ENCODE data around the gene RTP5.

The RTP5 gene

DNA sequence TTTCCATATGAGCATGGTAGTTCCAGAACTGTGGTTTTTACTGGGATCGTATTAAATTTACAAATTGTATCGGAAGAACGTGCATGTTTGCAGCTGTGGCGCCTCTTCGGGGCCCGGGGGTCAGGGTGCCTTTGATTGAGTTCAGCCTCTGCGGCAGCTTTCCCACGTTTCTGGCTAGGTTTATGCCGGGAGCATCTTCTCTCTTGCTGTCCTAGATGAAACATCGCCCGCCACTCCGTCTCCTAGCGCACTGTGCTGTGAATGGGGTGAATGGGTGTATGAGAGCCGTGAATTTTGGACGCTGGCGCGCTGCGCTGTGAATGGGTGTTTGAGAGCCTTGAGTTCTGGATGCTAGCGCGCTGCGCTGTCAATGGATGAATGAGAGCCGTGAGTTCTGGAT is 23.1 kb upstream of the RTP5 start:
- DNase-seq (ENCODE audit: insufficient read length, low spot score), result no peak
- TF ChIP-seq, protein P1, sequence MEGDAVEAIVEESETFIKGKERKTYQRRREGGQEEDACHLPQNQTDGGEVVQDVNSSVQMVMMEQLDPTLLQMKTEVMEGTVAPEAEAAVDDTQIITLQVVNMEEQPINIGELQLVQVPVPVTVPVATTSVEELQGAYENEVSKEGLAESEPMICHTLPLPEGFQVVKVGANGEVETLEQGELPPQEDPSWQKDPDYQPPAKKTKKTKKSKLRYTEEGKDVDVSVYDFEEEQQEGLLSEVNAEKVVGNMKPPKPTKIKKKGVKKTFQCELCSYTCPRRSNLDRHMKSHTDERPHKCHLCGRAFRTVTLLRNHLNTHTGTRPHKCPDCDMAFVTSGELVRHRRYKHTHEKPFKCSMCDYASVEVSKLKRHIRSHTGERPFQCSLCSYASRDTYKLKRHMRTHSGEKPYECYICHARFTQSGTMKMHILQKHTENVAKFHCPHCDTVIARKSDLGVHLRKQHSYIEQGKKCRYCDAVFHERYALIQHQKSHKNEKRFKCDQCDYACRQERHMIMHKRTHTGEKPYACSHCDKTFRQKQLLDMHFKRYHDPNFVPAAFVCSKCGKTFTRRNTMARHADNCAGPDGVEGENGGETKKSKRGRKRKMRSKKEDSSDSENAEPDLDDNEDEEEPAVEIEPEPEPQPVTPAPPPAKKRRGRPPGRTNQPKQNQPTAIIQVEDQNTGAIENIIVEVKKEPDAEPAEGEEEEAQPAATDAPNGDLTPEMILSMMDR (IDR thresholded peaks at IDR 0.05; ENCODE audit: insufficient read depth, missing control alignments), result no peak
- FAIRE-seq, result no peak

DNA sequence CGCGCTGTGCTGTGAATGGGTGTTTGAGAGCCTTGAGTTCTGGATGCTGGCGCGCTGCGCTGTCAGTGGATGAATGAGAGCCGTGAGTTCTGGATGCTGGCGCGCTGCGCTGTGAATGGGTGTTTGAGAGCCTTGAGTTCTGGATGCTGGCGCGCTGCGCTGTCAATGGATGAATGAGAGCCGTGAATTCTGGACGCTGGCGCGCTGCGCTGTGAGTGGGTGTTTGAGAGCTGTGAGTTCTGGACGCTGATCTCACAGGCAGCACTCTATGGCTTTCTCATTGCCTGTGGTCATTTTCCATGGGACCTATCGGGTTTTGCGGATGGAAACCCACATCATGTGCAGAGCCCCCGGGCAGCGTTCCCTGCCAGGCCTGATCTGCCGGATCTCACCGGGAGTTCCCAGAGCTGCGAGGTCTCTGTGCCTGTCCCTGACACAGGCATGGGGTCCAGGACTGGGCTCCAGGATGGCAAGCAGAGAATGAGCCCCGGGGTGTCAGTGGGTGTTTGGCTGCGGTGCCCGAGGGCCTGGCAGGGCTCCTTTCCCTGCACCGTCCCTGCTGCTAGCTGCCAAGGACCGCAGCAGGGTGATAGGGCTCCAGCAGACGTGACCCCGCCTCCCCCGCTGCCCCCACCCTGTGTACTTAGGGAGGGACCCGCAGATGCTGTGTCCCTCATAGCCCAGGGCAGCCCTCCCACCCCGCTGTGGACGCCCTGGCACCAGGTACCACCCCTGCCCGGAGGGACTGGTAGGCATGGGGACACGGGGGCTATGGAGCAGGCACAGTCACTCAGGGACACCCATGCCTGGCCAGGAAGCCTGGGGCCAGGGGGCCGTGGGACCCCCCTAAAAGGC is 20.5 kb upstream of the RTP5 start:
- TF ChIP-seq, protein P1 (IDR thresholded peaks at IDR 0.05; ENCODE audit: insufficient read depth, missing control alignments), result no peak
- FAIRE-seq, result no peak

DNA sequence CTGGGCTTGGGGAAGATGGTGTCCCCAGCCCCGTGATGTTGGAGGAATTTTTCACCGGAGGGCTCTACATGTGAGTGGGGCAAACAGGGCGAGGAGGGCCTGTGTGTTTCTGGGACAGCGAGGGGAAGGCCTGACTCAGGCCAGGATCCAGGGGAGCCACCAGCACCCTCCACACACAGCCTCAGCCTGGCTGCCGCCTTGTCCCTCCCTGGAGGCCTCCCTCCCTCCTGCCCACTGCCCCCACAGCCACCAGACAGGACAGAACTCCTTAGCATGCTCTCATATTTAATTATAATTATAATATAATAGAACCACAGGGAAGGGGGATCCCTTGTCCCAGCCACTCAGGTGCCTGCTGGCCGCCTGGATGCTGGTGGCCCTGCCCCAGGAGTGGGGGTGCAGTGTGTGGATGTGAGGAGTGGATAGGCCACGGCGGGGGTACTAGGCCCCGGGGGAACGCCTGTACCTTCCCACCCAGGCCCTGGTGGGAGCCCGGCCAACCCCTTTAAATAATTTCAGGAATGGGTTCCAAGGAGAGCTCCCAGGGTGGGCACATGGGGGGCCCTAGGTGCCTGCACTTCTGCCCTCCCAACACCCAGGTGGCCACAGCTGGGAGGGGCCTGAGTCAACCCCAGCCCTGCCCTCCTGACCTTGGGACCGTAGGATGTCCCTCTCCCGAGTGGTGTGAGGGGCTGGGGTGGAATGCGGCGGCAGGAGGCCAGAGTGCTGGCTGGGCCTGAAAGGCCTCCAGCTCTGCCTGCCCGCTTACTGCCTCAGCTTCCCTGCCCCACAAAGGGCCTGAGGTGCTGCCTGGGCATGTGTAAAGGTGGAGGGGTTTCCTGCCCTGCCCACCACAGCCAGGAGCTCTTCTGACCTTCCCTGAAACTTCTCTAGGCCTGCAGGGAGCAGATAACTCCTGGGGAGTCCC is 19.6 kb upstream of the RTP5 start:
- TF ChIP-seq, protein P1 (IDR thresholded peaks at IDR 0.05; ENCODE audit: insufficient read depth, missing control alignments), result no peak
- DNase-seq (ENCODE audit: insufficient read length, low spot score) (no peak), FAIRE-seq (no peak)

More for the DNA sequence above, 20.5 kb upstream of the RTP5 start:
- DNase-seq (ENCODE audit: insufficient read length, low spot score), result no peak

DNA sequence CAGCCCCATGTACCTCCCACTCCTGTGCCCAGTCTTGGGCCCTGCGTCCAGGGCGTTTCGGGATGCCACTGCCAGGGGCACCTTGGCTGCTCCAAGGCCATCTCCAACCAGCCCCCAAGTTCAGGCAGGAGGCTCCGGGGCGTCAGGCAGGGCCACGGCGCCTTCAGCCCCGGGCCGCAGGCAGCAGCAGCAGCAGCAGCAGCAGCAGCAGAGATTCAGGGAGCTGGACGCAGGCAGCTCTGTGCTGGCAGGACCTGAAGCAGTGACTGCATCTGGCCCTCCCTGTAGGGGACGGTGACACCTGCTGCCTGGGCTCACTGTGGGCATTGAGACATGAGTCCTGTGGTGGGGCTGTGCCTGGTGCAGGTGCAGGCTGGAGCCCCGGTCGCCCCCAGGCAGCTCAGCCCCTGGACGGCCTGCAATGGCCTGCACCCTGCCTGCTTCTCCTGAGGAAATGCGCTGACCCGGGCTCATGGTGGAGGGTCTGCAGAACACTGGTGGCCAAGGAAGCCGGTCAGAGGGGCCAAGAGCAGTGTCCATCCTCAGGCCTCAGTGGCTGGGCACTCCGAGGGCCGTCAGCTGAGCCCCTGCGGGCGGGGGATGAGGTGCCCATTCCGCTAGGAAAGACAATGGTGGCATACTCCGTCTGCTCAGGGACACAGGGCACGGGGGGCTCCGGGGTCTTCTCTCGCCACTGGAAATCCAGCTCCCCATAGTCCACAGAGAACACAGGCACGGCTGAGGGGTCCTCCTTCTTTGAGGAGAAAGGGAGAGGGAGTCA is 18.8 kb upstream of the RTP5 start:
- TF ChIP-seq, protein P1 (IDR thresholded peaks at IDR 0.05; ENCODE audit: insufficient read depth, missing control alignments), result no peak
- DNase-seq (ENCODE audit: insufficient read length, low spot score) (no peak), FAIRE-seq (no peak)

DNA sequence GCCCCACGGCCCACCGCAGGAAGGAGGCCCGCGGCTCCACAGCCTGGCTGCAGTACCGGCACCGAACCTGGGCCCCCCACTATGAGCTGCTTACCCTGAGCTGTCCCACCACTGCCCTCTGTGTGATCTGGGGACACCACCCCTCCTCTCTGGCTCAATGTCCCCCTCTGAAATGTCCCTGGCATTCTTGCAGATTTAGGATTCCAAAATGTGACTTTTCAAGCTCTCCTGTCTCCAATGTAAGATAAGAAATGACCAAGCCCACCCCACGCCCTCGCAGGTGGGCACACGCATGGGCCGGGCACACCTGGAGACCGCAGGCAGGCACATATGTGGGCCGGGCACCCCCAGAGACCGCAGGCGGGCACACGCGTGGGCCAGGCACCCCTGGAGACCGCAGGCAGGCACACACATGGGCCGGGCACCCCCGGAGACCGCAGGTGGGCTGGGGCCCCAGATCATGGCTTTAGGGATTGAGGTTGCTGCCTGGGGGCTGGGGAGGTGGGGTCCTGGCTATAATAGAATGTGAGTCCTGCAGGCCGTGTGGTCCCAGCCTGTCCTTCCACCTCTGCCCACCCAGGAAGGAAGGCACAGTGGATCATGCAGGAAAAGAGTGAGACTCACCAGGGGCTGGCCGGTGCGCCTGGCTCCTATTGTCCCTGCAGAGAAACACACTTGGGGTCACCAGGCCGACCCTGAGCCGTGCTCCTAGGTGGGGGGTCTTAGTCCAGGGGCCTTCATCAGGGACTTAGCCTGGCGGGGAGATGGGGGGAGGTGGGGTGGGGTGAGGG is 18.0 kb upstream of the RTP5 start:
- no peak for FAIRE-seq
- DNase-seq (ENCODE audit: insufficient read length, low spot score), result no peak
- TF ChIP-seq, protein P1 (IDR thresholded peaks at IDR 0.05; ENCODE audit: insufficient read depth, missing control alignments), result no peak

Data from D721Med (cell line).